SK-N-SH (cell line): ENCODE data around the gene SHMT1. TPM values are rescaled to one million over a fixed set of nuclear protein-coding genes. Genes with fewer than 3 reads are reported as not detected.
"Not testable (repeated sequence)": the region's sequence is repeated elsewhere in the genome, so short reads cannot be mapped to it uniquely, and the experiment has no call there.

Experiments used
- CTCF ChIA-PET: fragments of 300-600, 350-600 bp; formaldehyde crosslinking; extraction: SDS; loops from one replicate; lab custom pipeline; 2021; lab: Yijun Ruan, JAX
- POLR2A ChIA-PET: fragments of 350-600 bp; sonication (Branson Sonifier 250); formaldehyde crosslinking; extraction: SDS; loops from one replicate; lab custom pipeline; 2020; ENCODE audit warnings: antibody characterized with exemption, inconsistent platforms; lab: Yijun Ruan, JAX
- DNase-seq: peaks from one replicate; pipeline ENCODE4 v3.0.0; 2012
- H2AFZ ChIP-seq: fragments of 200-600 bp; sonication (generic); 2 replicates; pipeline ENCODE4 v1.8.1; 2016; ENCODE audit warnings: antibody characterized with exemption, mild to moderate bottlenecking, low read depth
- H3F3A ChIP-seq: fragments of 200-600 bp; sonication (generic); replicated peaks from 2 replicates; pipeline ENCODE3; 2016; ENCODE audit warnings: antibody characterized with exemption, mild to moderate bottlenecking; ENCODE audit not compliant: insufficient read depth
- H3K27ac ChIP-seq, 2 experiments: fragments of 200-500 bp in 1 of 2; fragments of 200-600 bp in 1 of 2; sonication (Bioruptor generic) in 1 of 2; sonication (generic), shearing (Covaris generic) in 1 of 2; 2 replicates each; pipeline versions ENCODE4 v1.5.1 to v1.6.1; 2014 to 2016; ENCODE audit warnings: low read depth in 2 of 2, inconsistent platforms in 1 of 2, low read length in 1 of 2, mild to moderate bottlenecking in 1 of 2, mixed read lengths in 1 of 2
- H3K27me3 ChIP-seq: fragments of 200-600 bp; sonication (generic), shearing (Covaris generic); 2 replicates; pipeline ENCODE4 v1.6.1; 2016; ENCODE audit warnings: mixed run types; ENCODE audit not compliant: insufficient read depth
- H3K36me3 ChIP-seq, 2 experiments: fragments of 200-500 bp in 1 of 2; fragments of 200-600 bp in 1 of 2; sonication (Bioruptor generic) in 1 of 2; sonication (generic) in 1 of 2; replicated peaks in 1 of 2; 2 replicates each; pipeline versions ENCODE3 to v1.5.1; 2014 to 2016; ENCODE audit warnings: low read length in 1 of 2, mild to moderate bottlenecking in 1 of 2; ENCODE audit not compliant: insufficient read depth in 2 of 2, control insufficient read depth in 1 of 2
- H3K4me1 ChIP-seq, 2 experiments: fragments of 200-500 bp in 1 of 2; fragments of 200-600 bp in 1 of 2; sonication (Bioruptor generic) in 1 of 2; sonication (generic), shearing (Covaris generic) in 1 of 2; 2 replicates each; pipeline versions ENCODE4 v1.5.1 to v1.6.1; 2014 to 2016; ENCODE audit warnings: low read depth in 1 of 2, low read length in 1 of 2, mixed run types in 1 of 2; ENCODE audit not compliant: insufficient read depth in 2 of 2, control insufficient read depth in 1 of 2
- H3K4me2 ChIP-seq: fragments of 200-600 bp; sonication (generic), shearing (Covaris generic); 2 replicates; pipeline ENCODE4 v1.6.1; 2017; ENCODE audit warnings: mixed run types
- H3K4me3 ChIP-seq, 2 experiments: fragments of 200-500 bp in 1 of 2; fragments of 200-600 bp in 1 of 2; sonication (Bioruptor generic) in 1 of 2; sonication (generic), shearing (Covaris generic) in 1 of 2; 2 replicates each; pipeline versions ENCODE4 v1.5.1 to v1.8.1; 2014 to 2016; ENCODE audit warnings: low read depth in 2 of 2, inconsistent platforms in 1 of 2, low read length in 1 of 2, mild to moderate bottlenecking in 1 of 2, mixed read lengths in 1 of 2, moderate library complexity in 1 of 2
- H3K79me2 ChIP-seq: fragments of 200-600 bp; sonication (generic); 2 replicates; pipeline ENCODE4 v1.8.1; 2017; ENCODE audit warnings: mild to moderate bottlenecking; ENCODE audit not compliant: insufficient read depth
- H3K9ac ChIP-seq: fragments of 200-600 bp; sonication (generic); 2 replicates; pipeline ENCODE4 v1.6.1; 2017; ENCODE audit warnings: mixed run types
- H3K9me2 ChIP-seq: fragments of 200-600 bp; sonication (generic); 2 replicates; pipeline ENCODE4 v1.6.1; 2017; ENCODE audit warnings: mixed run types
- H3K9me3 ChIP-seq: fragments of 200-600 bp; sonication (generic); 2 replicates; pipeline ENCODE4 v1.6.1; 2017; ENCODE audit warnings: mixed run types, mild to moderate bottlenecking, moderate library complexity
- H4K20me1 ChIP-seq: fragments of 200-600 bp; sonication (generic); 2 replicates; pipeline ENCODE4 v1.6.1; 2017; ENCODE audit warnings: mild to moderate bottlenecking, mixed run types; ENCODE audit not compliant: insufficient read depth
- EZH2phosphoT487 ChIP-seq: fragments of 200-600 bp; sonication (generic); IDR thresholded peaks from 2 replicates; pipeline ENCODE4 v1.6.1; 2017; ENCODE audit warnings: low read depth, mixed run types, mild to moderate bottlenecking, antibody characterized with exemption, moderate library complexity, borderline replicate concordance
- FOSL2 ChIP-seq: IDR thresholded peaks from 2 replicates; pipeline ENCODE4 v1.4.0; 2012; ENCODE audit warnings: low read depth, mild to moderate bottlenecking, moderate library complexity, borderline replicate concordance
- FOXJ3 ChIP-seq: sonication (generic); formaldehyde crosslinking; IDR thresholded peaks from 2 replicates; pipeline ENCODE4 v1.5.1; 2020; ENCODE audit warnings: mild to moderate bottlenecking, missing genetic modification reagents
- GABPA ChIP-seq: IDR thresholded peaks from 2 replicates; pipeline ENCODE4 v1.4.0; 2012; ENCODE audit warnings: low read depth, mild to moderate bottlenecking
- GATA2 ChIP-seq: sonication (generic); formaldehyde crosslinking; IDR thresholded peaks from 2 replicates; pipeline ENCODE4 v1.5.0; 2020; ENCODE audit warnings: mild to moderate bottlenecking, missing genetic modification reagents
- NFIC ChIP-seq: IDR thresholded peaks from 2 replicates; pipeline ENCODE4 v1.4.0; 2012; ENCODE audit warnings: borderline replicate concordance
- RXRA ChIP-seq: IDR thresholded peaks from 2 replicates; pipeline ENCODE4 v1.4.0; 2012; ENCODE audit warnings: low read depth, mild to moderate bottlenecking, borderline replicate concordance
- WGBS: methylation state at CpG from one replicate; pipeline ENCODE4 v1.1.6; 2017; ENCODE audit warnings: low lambda C conversion rate; 5-methylcytosine and 5-hydroxymethylcytosine counted together
- polyA plus RNA-seq, 3 experiments: library from polyadenylated mRNA; depleted of rRNA; stranded (reverse); fragments of >200 nt; gene quantifications; 2 replicates each; pipeline ENCODE4 v1.2.3, GENCODE V29; 2012
- TF ChIP-seq, protein P1 (sequence below): fragments of 150-350 bp; IDR thresholded peaks from 2 replicates; pipeline ENCODE4 v1.6.1; 2016; ENCODE audit warnings: mild to moderate bottlenecking, low read depth, low read length
- TF ChIP-seq, protein P2 (sequence below): fragments of 150-350 bp; IDR thresholded peaks from 2 replicates; pipeline ENCODE4 v1.6.1; 2017; ENCODE audit warnings: antibody characterized with exemption, low read length, low read depth, borderline replicate concordance

SHMT1 gene
- polyA plus RNA-seq, 1 of the 3 experiments (the other 2 are of a cell fraction), result 17.0 TPM

DNA sequence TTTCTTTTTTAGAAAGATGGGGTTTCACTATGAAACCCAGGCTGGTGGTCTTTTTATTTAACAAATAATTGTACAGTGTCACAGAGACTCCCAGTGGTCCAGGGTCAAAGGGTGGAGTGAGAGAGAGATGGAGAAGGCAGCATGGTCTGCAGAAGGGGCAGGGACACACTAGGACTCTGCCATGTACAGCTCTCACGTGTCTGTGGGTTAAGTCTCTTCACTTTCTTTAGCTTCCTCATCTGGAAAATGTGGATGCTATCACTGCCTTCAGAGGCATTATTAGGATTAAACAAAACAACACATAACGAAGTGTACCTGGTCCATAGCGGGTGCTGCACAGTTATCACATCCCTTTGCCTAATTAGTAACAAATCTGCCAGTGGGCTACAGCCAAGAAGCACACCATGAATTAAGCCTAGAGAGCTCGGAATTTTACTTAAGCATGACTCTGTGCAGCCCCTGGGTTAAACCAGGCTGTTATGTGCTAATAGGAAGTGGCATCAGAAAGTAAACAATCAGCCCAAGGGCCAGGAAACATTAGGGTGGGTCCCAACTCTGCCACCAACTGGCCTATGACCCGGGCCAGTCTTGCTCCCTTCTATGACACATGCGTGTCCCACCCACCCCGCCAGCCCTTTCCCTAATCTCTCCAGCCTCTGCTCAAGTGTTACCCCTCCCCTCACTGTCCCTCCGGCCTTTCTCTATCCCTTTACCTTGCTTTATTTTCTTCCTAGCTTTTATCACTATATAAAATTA is 62.4 kb downstream of the SHMT1 start:
- no peaks in the 10 kb centered on the region for H3K9me3 ChIP-seq

DNA sequence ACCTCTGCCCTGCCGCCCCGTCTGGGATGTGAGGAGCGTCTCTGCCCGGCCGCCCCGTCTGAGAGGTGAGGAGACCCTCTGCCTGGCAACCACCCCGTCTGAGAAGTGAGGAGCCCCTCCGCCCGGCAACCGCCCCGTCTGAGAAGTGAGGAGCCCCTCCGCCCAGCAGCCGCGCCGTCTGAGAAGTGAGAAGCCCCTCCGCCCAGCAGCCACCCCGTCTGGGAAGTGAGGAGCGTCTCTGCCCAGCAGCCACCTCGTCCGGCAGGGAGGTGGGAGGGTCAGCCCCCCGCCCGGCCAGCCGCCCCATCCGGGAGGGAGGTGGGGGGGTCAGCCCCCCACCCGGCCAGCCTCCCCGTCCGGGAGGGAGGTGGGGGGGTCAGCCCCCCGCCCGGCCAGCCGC is 65.3 kb downstream of the SHMT1 start:
- H3K9me3 ChIP-seq, POLR2A ChIA-PET, H3K79me2 ChIP-seq, H3K4me3 ChIP-seq, H3K4me2 ChIP-seq, H3K9ac ChIP-seq, H3F3A ChIP-seq, H3K27ac ChIP-seq, H2AFZ ChIP-seq, H3K27me3 ChIP-seq, DNase-seq, H3K4me1 ChIP-seq, H3K9me2 ChIP-seq, CTCF ChIA-PET, H4K20me1 ChIP-seq: not testable (repeated sequence)
- WGBS, result no CpG with 5 or more reads among the region's 30 CpGs
- peaks cover 34 to 49% of the 10 kb centered on the region in 2 experiments for H3K36me3 ChIP-seq

More for the DNA sequence above, 62.4 kb downstream of the SHMT1 start:
- ChIA-PET POLR2A (no interaction called here), CTCF (interaction anchor here (1.6 kb wide), 1 partner anchor 12 kb away, joined by 6 read pairs; no protein-coding TSS in a partner anchor)
- TF ChIP-seq, protein P1, sequence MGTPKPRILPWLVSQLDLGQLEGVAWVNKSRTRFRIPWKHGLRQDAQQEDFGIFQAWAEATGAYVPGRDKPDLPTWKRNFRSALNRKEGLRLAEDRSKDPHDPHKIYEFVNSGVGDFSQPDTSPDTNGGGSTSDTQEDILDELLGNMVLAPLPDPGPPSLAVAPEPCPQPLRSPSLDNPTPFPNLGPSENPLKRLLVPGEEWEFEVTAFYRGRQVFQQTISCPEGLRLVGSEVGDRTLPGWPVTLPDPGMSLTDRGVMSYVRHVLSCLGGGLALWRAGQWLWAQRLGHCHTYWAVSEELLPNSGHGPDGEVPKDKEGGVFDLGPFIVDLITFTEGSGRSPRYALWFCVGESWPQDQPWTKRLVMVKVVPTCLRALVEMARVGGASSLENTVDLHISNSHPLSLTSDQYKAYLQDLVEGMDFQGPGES, result no peak
- no peak for TF ChIP-seq EZH2phosphoT487
- TF ChIP-seq GATA2 (CRISPR knock-in tag), result no peak
- no peak for TF ChIP-seq NFIC
- no peak for TF ChIP-seq RXRA
- no peak for TF ChIP-seq FOXJ3 (CRISPR knock-in tag)
- TF ChIP-seq FOSL2, result no peak
- Histone ChIP-seq H3K9ac (no peak overlapping the region), H3K4me3 (no peak overlapping the region), H3K27ac (no peak overlapping the region), H3K36me3 (peaks cover 42 to 60% of the 10 kb centered on the region in 2 experiments), H3K9me2 (no peaks in the 10 kb centered on the region), H3K4me1 (no peaks in the 10 kb centered on the region), H2AFZ (no peak overlapping the region), H4K20me1 (no peaks in the 10 kb centered on the region), H3K4me2 (no peak overlapping the region), H3K79me2 (no peaks in the 10 kb centered on the region; the same call in 1 of the 2 replicates), H3F3A (no peaks in the 10 kb centered on the region), H3K27me3 (no peaks in the 10 kb centered on the region)
- DNase-seq, result no peak
- 86% methylated on average over 8 of the region's 8 CpGs for WGBS

DNA sequence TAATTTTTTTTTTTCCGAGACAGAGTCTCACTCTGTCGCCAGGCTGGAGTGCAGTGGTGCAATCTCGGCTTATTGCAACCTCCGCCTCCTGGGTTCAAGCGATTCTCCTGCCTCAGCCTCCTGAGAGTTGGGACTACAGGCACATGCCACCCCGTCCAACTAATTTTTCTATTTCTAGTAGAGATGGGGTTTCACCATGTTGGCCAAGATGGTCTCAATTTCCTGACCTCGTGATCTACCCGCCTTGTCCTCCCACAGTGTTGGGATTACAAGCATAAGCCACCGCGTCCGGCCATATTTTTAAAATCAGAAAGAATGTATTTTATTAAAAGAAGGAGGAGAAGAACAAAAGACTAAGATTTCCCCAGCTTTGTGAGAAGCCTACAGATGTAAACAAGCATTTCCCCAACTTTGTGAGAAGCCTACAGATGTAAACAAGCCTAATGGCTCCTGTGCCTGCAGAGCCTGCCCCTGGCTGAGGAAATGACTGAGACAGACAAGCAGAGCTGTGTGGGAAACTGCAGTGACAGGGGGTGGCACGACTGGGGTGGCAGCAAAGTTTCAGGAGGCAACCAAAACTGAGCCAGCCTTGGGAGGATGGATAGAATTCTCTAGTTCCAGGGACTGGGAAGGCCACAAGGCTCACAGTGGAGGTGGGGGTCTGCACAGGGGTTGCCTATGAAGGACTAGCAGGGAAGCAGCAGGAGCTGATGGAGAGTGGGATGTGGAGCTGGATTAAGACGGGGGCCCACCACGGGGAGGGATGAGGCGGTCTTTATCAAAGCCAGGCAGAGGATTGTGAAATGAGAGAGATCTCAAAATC is 71.4 kb downstream of the SHMT1 start:
- H3K36me3 ChIP-seq, result peaks cover 22 to 47% of the 10 kb centered on the region in 2 experiments
- CTCF ChIA-PET, result interaction anchor here (0.7 kb wide), 2 partner anchors 15 to 22 kb away, joined by 3 read pairs; no protein-coding TSS in a partner anchor

More for the DNA sequence above, 71.4 kb downstream of the SHMT1 start:
- Histone ChIP-seq H3K4me3 (no peak overlapping the region), H3K4me2 (no peak overlapping the region), H3F3A (no peaks in the 10 kb centered on the region), H3K9ac (no peak overlapping the region), H3K27ac (no peak overlapping the region), H3K9me3 (no peaks in the 10 kb centered on the region), H3K27me3 (no peaks in the 10 kb centered on the region), H3K9me2 (no peaks in the 10 kb centered on the region), H2AFZ (no peak overlapping the region), H3K79me2 (no peaks in the 10 kb centered on the region), H4K20me1 (no peaks in the 10 kb centered on the region), H3K4me1 (no peaks in the 10 kb centered on the region)
- TF ChIP-seq, protein P2, sequence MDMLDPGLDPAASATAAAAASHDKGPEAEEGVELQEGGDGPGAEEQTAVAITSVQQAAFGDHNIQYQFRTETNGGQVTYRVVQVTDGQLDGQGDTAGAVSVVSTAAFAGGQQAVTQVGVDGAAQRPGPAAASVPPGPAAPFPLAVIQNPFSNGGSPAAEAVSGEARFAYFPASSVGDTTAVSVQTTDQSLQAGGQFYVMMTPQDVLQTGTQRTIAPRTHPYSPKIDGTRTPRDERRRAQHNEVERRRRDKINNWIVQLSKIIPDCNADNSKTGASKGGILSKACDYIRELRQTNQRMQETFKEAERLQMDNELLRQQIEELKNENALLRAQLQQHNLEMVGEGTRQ, result no peak
- no peak for TF ChIP-seq GABPA
- no peak for DNase-seq
- POLR2A ChIA-PET, result no interaction called here
- 94% methylated on average over 15 of the region's 15 CpGs for WGBS
